OCI-LY7 (cell line): Measurements from ENCODE around the gene CPA1.

ENCODE experiments used
- EZH2phosphoT487 ChIP-seq: fragments of 200-600 bp; sonication (generic); IDR thresholded peaks from 2 replicates; pipeline ENCODE4 v1.6.1; 2018; ENCODE audit warnings: low read depth, borderline replicate concordance, mild to moderate bottlenecking, mixed run types, antibody characterized with exemption, low read length, moderate library complexity, mixed read lengths
- TF ChIP-seq, protein P1 (sequence below): fragments of 200-600 bp; sonication (generic); conservative IDR thresholded peaks from 2 replicates; pipeline ENCODE4 v1.5.1; 2014; ENCODE audit warnings: mild to moderate bottlenecking, antibody characterized with exemption, low read length, moderate library complexity, mixed read lengths

DNA sequence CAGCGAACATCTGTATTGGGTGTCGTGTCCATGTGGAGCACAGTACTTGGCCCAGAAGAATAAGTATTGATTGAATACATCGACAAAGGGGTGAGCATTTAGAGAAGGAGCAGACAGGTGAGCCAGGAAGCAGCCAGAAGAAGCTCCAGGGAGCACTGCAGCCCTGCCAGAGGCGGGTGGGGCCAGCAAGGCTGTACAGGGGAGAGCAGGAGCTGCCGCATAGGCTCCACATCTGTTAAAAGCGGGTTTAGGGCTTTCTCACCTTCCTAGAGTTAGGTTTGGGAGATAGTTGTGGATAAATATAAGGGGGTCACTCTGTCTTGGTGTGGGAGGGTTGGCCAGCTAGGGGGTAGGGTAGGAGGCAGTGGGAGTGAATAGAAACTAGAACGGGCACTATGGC lies 1.3 kb upstream of the CPA1 start:
- no peak for TF ChIP-seq EZH2phosphoT487
- TF ChIP-seq, protein P1, sequence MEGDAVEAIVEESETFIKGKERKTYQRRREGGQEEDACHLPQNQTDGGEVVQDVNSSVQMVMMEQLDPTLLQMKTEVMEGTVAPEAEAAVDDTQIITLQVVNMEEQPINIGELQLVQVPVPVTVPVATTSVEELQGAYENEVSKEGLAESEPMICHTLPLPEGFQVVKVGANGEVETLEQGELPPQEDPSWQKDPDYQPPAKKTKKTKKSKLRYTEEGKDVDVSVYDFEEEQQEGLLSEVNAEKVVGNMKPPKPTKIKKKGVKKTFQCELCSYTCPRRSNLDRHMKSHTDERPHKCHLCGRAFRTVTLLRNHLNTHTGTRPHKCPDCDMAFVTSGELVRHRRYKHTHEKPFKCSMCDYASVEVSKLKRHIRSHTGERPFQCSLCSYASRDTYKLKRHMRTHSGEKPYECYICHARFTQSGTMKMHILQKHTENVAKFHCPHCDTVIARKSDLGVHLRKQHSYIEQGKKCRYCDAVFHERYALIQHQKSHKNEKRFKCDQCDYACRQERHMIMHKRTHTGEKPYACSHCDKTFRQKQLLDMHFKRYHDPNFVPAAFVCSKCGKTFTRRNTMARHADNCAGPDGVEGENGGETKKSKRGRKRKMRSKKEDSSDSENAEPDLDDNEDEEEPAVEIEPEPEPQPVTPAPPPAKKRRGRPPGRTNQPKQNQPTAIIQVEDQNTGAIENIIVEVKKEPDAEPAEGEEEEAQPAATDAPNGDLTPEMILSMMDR = no peak
